OCI-LY7 (cell line): ENCODE data around the gene GDPD4. TPM values are rescaled to one million over a fixed set of nuclear protein-coding genes. Genes with fewer than 3 reads are reported as not detected.
A peak's percentile ranks its signal among the peaks of the same experiment; 100 is the strongest.

Experiments
- BruUV-seq: library from RNA; stranded (reverse); fragments of 400-500 nt; replicated peaks from 2 replicates; lab custom pipeline; 2021; lab: Mats Ljungman, UMichigan
- CTCF ChIA-PET: fragments of 300-600 bp; sonication (Branson Sonifier 250); formaldehyde crosslinking; loops from one replicate; lab custom pipeline; 2022; ENCODE audit warnings: antibody characterized with exemption; ENCODE audit not compliant: unreplicated experiment; lab: Charles Lee
- POLR2A ChIA-PET: fragments of 300-600 bp; sonication (Branson Sonifier 250); formaldehyde crosslinking; loops from one replicate; lab custom pipeline; 2022; ENCODE audit warnings: antibody characterized with exemption; lab: Charles Lee
- DNase-seq: peaks from one replicate; pipeline ENCODE4 v3.0.0-alpha.2; 2015; ENCODE audit warnings: low spot score
- H2AFZ ChIP-seq: fragments of 200-600 bp; sonication (generic), shearing (Covaris generic); 2 replicates; pipeline ENCODE4 v1.6.1; 2014; ENCODE audit warnings: mild to moderate bottlenecking, antibody characterized with exemption, low read length, moderate library complexity
- H3K27ac ChIP-seq: fragments of 200-600 bp; sonication (generic); 2 replicates; pipeline ENCODE4 v1.5.1; 2014; ENCODE audit warnings: mixed run types, low read depth, mild to moderate bottlenecking, moderate library complexity, low read length, inconsistent platforms; ENCODE audit not compliant: poor library complexity, severe bottlenecking
- H3K36me3 ChIP-seq: fragments of 200-600 bp; sonication (generic); 2 replicates; pipeline ENCODE4 v1.6.1; 2014; ENCODE audit warnings: mild to moderate bottlenecking, antibody characterized with exemption, low read length, moderate library complexity, mixed read lengths; ENCODE audit not compliant: insufficient read depth
- H3K4me1 ChIP-seq: fragments of 200-600 bp; sonication (generic); 2 replicates; pipeline ENCODE4 v1.5.1; 2014; ENCODE audit warnings: mild to moderate bottlenecking, low read length; ENCODE audit not compliant: insufficient read depth, poor library complexity, severe bottlenecking
- H3K4me2 ChIP-seq: fragments of 200-600 bp; sonication (generic); 2 replicates; pipeline ENCODE4 v1.6.1; 2014; ENCODE audit warnings: mild to moderate bottlenecking, low read length
- H3K4me3 ChIP-seq: fragments of 200-600 bp; sonication (generic); 2 replicates; pipeline ENCODE4 v1.5.1; 2014; ENCODE audit warnings: mild to moderate bottlenecking, low read depth, low read length; ENCODE audit not compliant: poor library complexity, severe bottlenecking
- H3K79me2 ChIP-seq: fragments of 200-600 bp; sonication (generic); 2 replicates; pipeline ENCODE4 v1.6.1; 2016; ENCODE audit warnings: low read depth, mild to moderate bottlenecking, low read length, moderate library complexity, mixed read lengths; ENCODE audit not compliant: insufficient read depth
- H3K9me2 ChIP-seq: fragments of 200-600 bp; sonication (generic); 2 replicates; pipeline ENCODE4 v1.6.1; 2016; ENCODE audit warnings: mild to moderate bottlenecking, low read length, mixed read lengths; ENCODE audit not compliant: insufficient read depth
- H3K9me3 ChIP-seq: fragments of 200-600 bp; sonication (generic); 2 replicates; pipeline ENCODE4 v1.6.1; 2014; ENCODE audit warnings: mild to moderate bottlenecking, mixed run types, low read length, mixed read lengths
- H4K20me1 ChIP-seq: fragments of 200-600 bp; sonication (generic); 2 replicates; pipeline ENCODE4 v1.6.1; 2014; ENCODE audit warnings: mild to moderate bottlenecking, antibody characterized with exemption, low read length, moderate library complexity, mixed read lengths; ENCODE audit not compliant: insufficient read depth
- CTCF ChIP-seq: fragments of 200-600 bp; sonication (generic); conservative IDR thresholded peaks from 2 replicates; pipeline ENCODE4 v1.5.1; 2014; ENCODE audit warnings: mild to moderate bottlenecking, antibody characterized with exemption, low read length, moderate library complexity, mixed read lengths
- EZH2phosphoT487 ChIP-seq: fragments of 200-600 bp; sonication (generic); IDR thresholded peaks from 2 replicates; pipeline ENCODE4 v1.6.1; 2018; ENCODE audit warnings: low read depth, borderline replicate concordance, mild to moderate bottlenecking, mixed run types, antibody characterized with exemption, low read length, moderate library complexity, mixed read lengths
- intact Hi-C: fragments of 100-400 bp; cut with micrococcal nuclease; formaldehyde crosslinking; loops from one replicate; pipeline ENCODE4 v1.10.0; 2022; ENCODE audit not compliant: unreplicated experiment
- total RNA-seq, 2 experiments: library from RNA; depleted of rRNA in 1 of 2; stranded (reverse); fragments of >200 nt in 1 of 2; shearing (Covaris generic) in 1 of 2; gene quantifications; 2 replicates each; pipeline ENCODE4 v1.2.3, GENCODE V29; 2014 to 2022

GDPD4 gene
- total RNA-seq, 2 experiments from 2014 or later = not detected

GRCh38 chr11:77193911-77194830, 107.3 kb downstream of the GDPD4 start:
- H3K36me3 ChIP-seq = no peaks in the 10 kb centered on the region
- H3K79me2 ChIP-seq = no peaks in the 10 kb centered on the region
- no peaks in the 10 kb centered on the region for H3K9me3 ChIP-seq
- no peak for DNase-seq
- H2AFZ ChIP-seq = no peak overlapping the region
- no peaks in the 10 kb centered on the region for H3K9me2 ChIP-seq
- no peak overlapping the region for H3K4me2 ChIP-seq
- H3K4me1 ChIP-seq = no peaks in the 10 kb centered on the region
- no peaks in the 10 kb centered on the region for H4K20me1 ChIP-seq
- ChIA-PET POLR2A (no interaction called here), CTCF (no interaction called here)
- no TSS peak for BruUV-seq
- H3K4me3 ChIP-seq = no peak overlapping the region
- TF ChIP-seq CTCF (no peak), EZH2phosphoT487 (no peak)
- H3K27ac ChIP-seq = no peak overlapping the region
- intact Hi-C loops = no loop called here

- TF ChIP-seq CTCF = no peak
- ChIA-PET CTCF (no interaction called here), POLR2A (no interaction called here)
- Histone ChIP-seq H3K9me2 (no peaks in the 10 kb centered on the region), H2AFZ (no peak overlapping the region), H3K4me2 (no peak overlapping the region), H3K27ac (no peak overlapping the region), H3K79me2 (no peaks in the 10 kb centered on the region), H4K20me1 (no peaks in the 10 kb centered on the region), H3K36me3 (no peaks in the 10 kb centered on the region), H3K9me3 (no peaks in the 10 kb centered on the region), H3K4me3 (no peak overlapping the region), H3K4me1 (no peaks in the 10 kb centered on the region)
- BruUV-seq = no TSS peak
- intact Hi-C loops = no loop called here
- DNase-seq = no peak
Observed at GRCh38 chr11:77193167-77193566, 108.3 kb downstream of the GDPD4 start.

GRCh38 chr11:77191823-77192495, 109.5 kb downstream of the GDPD4 start:
- TF ChIP-seq CTCF (peak; percentile 68), EZH2phosphoT487 (no peak)
- no peak overlapping the region for H3K27ac ChIP-seq
- H3K4me1 ChIP-seq = no peaks in the 10 kb centered on the region
- no peak overlapping the region for H3K4me2 ChIP-seq
- H3K9me3 ChIP-seq = no peaks in the 10 kb centered on the region
- H3K79me2 ChIP-seq = no peaks in the 10 kb centered on the region
- H4K20me1 ChIP-seq = no peaks in the 10 kb centered on the region
- H3K36me3 ChIP-seq = no peaks in the 10 kb centered on the region
- no peaks in the 10 kb centered on the region for H3K9me2 ChIP-seq
- DNase-seq = peak; percentile 23
- BruUV-seq = no TSS peak
- intact Hi-C loops = no loop called here
- ChIA-PET POLR2A (no interaction called here), CTCF (no interaction called here)
- H3K4me3 ChIP-seq = no peak overlapping the region
- no peak overlapping the region for H2AFZ ChIP-seq
